Measurements from ENCODE around the gene PPP1R15A. TPM values are rescaled to one million over a fixed set of nuclear protein-coding genes. Genes with fewer than 3 reads are reported as not detected.
A peak's percentile ranks its signal among the peaks of the same experiment; 100 is the strongest.

The PPP1R15A gene
- total RNA-seq, 1 experiment from 2014 or later = 83.3 TPM

GRCh38 chr19:48920949-48921348 lies 48.7 kb downstream of the PPP1R15A start:
- no TSS peak for BruUV-seq (replicated peaks)
- Histone ChIP-seq H3K9me3 (no peaks in the 10 kb centered on the region), H3K36me3 (ENCODE audit: control insufficient read depth, insufficient read depth, low read length) (peaks cover 2% of the 10 kb centered on the region; the same call in 1 of the 2 replicates), H3K4me1 (no peaks in the 10 kb centered on the region), H3K4me3 (ENCODE audit: low read depth, low read length) (no peak overlapping the region), H3K27me3 (replicated peaks; ENCODE audit: control insufficient read depth, insufficient read depth, low read length) (no peaks in the 10 kb centered on the region)
- no peak for DNase-seq
- no peaks in the 10 kb centered on the region for H3K4me1 Mint-ChIP-seq (ENCODE audit: low read depth, unreplicated experiment)
- TF ChIP-seq CTCF (IDR thresholded peaks at IDR 0.05; ENCODE audit: insufficient read depth in 1 of 2, low read depth in 1 of 2, low read length in 1 of 2, severe bottlenecking in 1 of 2, unreplicated experiment in 1 of 2) = no peak
- H3K4me3 Mint-ChIP-seq (ENCODE audit: unreplicated experiment) = no peak overlapping the region
- intact Hi-C loops (cut with micrococcal nuclease; ENCODE audit: unreplicated experiment) = no loop called here
- H3K27me3 Mint-ChIP-seq (ENCODE audit: insufficient read depth, unreplicated experiment) = no peaks in the 10 kb centered on the region
- no peak overlapping the region for H3K27ac Mint-ChIP-seq (ENCODE audit: unreplicated experiment)
- peaks cover 22% of the 10 kb centered on the region for H3K36me3 Mint-ChIP-seq (ENCODE audit: insufficient read depth, unreplicated experiment)
- H3K9me3 Mint-ChIP-seq (ENCODE audit: unreplicated experiment) = no peaks in the 10 kb centered on the region
- ChIA-PET POLR2A (no interaction called here), CTCF (no interaction called here)

GRCh38 chr19:48921721-48922500 lies 49.7 kb downstream of the PPP1R15A start:
- no peaks in the 10 kb centered on the region for H3K9me3 ChIP-seq
- H3K27me3 ChIP-seq (replicated peaks; ENCODE audit: control insufficient read depth, insufficient read depth, low read length) = no peaks in the 10 kb centered on the region
- CTCF ChIA-PET = no interaction called here
- H3K27ac Mint-ChIP-seq (ENCODE audit: unreplicated experiment) = no peak overlapping the region
- H3K4me1 ChIP-seq = no peaks in the 10 kb centered on the region
- no peak for DNase-seq
- H3K36me3 ChIP-seq (ENCODE audit: control insufficient read depth, insufficient read depth, low read length) = peaks cover 2% of the 10 kb centered on the region; the same call in 1 of the 2 replicates
- H3K9me3 Mint-ChIP-seq (ENCODE audit: unreplicated experiment) = no peaks in the 10 kb centered on the region
- peaks cover 29% of the 10 kb centered on the region for H3K36me3 Mint-ChIP-seq (ENCODE audit: insufficient read depth, unreplicated experiment)
- POLR2A ChIA-PET = no interaction called here
- no peak overlapping the region for H3K4me3 Mint-ChIP-seq (ENCODE audit: unreplicated experiment)
- intact Hi-C loops (cut with micrococcal nuclease; ENCODE audit: unreplicated experiment) = no loop called here
- no peak for TF ChIP-seq CTCF (IDR thresholded peaks at IDR 0.05; ENCODE audit: insufficient read depth in 1 of 2, low read depth in 1 of 2, low read length in 1 of 2, severe bottlenecking in 1 of 2, unreplicated experiment in 1 of 2)
- no peaks in the 10 kb centered on the region for H3K27me3 Mint-ChIP-seq (ENCODE audit: insufficient read depth, unreplicated experiment)
- BruUV-seq (replicated peaks) = no TSS peak
- no peak overlapping the region for H3K4me3 ChIP-seq (ENCODE audit: low read depth, low read length)
- no peaks in the 10 kb centered on the region for H3K4me1 Mint-ChIP-seq (ENCODE audit: low read depth, unreplicated experiment)

GRCh38 chr19:48922548-48923490 lies 50.6 kb downstream of the PPP1R15A start:
- TSS peak; percentile 78 for BruUV-seq (replicated peaks)
- Histone ChIP-seq H3K27me3 (replicated peaks; ENCODE audit: control insufficient read depth, insufficient read depth, low read length) (no peaks in the 10 kb centered on the region), H3K4me1 (no peaks in the 10 kb centered on the region), H3K9me3 (no peaks in the 10 kb centered on the region), H3K4me3 (ENCODE audit: low read depth, low read length) (no peak overlapping the region), H3K36me3 (ENCODE audit: control insufficient read depth, insufficient read depth, low read length) (peaks cover 2% of the 10 kb centered on the region; the same call in 1 of the 2 replicates)
- peak overlapping the region; percentile 23 for H3K27ac Mint-ChIP-seq (ENCODE audit: unreplicated experiment)
- no peaks in the 10 kb centered on the region for H3K27me3 Mint-ChIP-seq (ENCODE audit: insufficient read depth, unreplicated experiment)
- ChIA-PET CTCF (no interaction called here), POLR2A (no interaction called here)
- intact Hi-C loops (cut with micrococcal nuclease; ENCODE audit: unreplicated experiment) = no loop called here
- TF ChIP-seq CTCF (IDR thresholded peaks at IDR 0.05; ENCODE audit: insufficient read depth in 1 of 2, low read depth in 1 of 2, low read length in 1 of 2, severe bottlenecking in 1 of 2, unreplicated experiment in 1 of 2) = no peak
- H3K9me3 Mint-ChIP-seq (ENCODE audit: unreplicated experiment) = no peaks in the 10 kb centered on the region
- H3K4me1 Mint-ChIP-seq (ENCODE audit: low read depth, unreplicated experiment) = no peaks in the 10 kb centered on the region
- peaks cover 29% of the 10 kb centered on the region for H3K36me3 Mint-ChIP-seq (ENCODE audit: insufficient read depth, unreplicated experiment)
- no peak overlapping the region for H3K4me3 Mint-ChIP-seq (ENCODE audit: unreplicated experiment)
- DNase-seq = no peak

All from Caco-2 (cell line).